ENCODE measurements around the gene LRRK1. TPM values are rescaled to one million over a fixed set of nuclear protein-coding genes. Genes with fewer than 3 reads are reported as not detected.

LRRK1 gene
- polyA plus RNA-seq, 2 of the 4 experiments (the other 2 are of a cell fraction) = 12.2 to 17.7 TPM

DNA sequence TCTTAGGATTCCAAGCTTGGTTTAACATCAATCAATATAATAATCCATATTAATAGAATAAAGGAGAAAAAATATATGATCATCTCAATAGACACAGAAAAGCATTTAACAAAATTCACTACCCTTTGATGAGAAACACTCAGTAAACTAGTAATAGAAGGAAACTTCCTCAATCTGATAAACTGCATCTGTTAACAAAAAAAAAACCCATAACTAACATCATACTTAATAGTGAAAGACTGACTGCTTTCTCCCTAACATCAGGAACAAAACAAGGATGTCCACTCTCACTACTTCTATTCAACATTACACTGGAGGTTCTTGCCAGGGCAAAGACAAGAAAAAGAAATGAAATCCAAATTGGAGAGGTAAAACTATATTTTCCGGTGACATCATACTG lies 30.5 kb downstream of the LRRK1 start:
- CTCF ChIA-PET = interaction anchor here (1.0 kb wide), 1 partner anchor 59 kb away, joined by 3 read pairs; no protein-coding TSS in a partner anchor
- no peak for ATAC-seq

DNA sequence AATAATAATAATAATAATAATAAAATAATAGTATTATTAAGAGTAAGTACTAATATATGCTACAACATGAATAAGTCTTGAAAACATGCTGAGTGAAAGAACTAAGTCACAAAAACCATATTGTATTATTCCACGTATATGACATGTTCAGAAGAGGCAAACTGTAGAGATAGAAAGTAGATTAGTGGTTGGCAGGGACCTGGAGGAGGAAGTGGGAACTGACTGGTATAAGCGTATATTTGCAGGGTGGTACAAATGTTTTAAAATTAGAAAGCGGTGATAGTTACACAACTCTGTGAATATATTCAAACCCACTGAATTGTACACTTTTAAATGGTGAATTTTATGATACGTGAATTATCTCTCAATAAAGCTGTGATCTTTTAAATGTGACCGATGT lies 32.8 kb downstream of the LRRK1 start:
- H3K4me1 ChIP-seq = peaks cover 19% of the 10 kb centered on the region
- no peaks in the 10 kb centered on the region for H3K9me3 ChIP-seq
- CTCF ChIA-PET = interaction anchor here (1.5 kb wide), 1 partner anchor 57 kb away, joined by 4 read pairs; no protein-coding TSS in a partner anchor
- POLR2A ChIA-PET = no interaction called here
- no peak overlapping the region for H3K4me3 ChIP-seq
- no peak for DNase-seq (ENCODE audit: low read depth in 1 of 2, low spot score in 1 of 2)
- WGBS (ENCODE audit: missing lambda C conversion rate) = 94% methylated on average over 5 of the region's 5 CpGs
- H3K4me2 ChIP-seq = no peak overlapping the region
- no peak overlapping the region for H3K27ac ChIP-seq
- ATAC-seq = no peak
- FAIRE-seq = peak; percentile 84
- TF ChIP-seq RARB (CRISPR knock-in tag; IDR thresholded peaks at IDR 0.05) (no peak), RNF2 (IDR thresholded peaks at IDR 0.05; ENCODE audit: borderline replicate concordance, low read depth) (no peak), SMC3 (IDR thresholded peaks at IDR 0.05) (no peak), ESRRA (IDR thresholded peaks at IDR 0.05; ENCODE audit: borderline replicate concordance, low read length) (no peak), ZC3H11A (IDR thresholded peaks at IDR 0.05) (no peak), CEBPB (IDR thresholded peaks at IDR 0.05) (no peak), GATA3 (IDR thresholded peaks at IDR 0.05; ENCODE audit: borderline replicate concordance) (no peak), HMGXB4 (CRISPR knock-in tag; IDR thresholded peaks at IDR 0.05; ENCODE audit: borderline replicate concordance) (no peak), BHLHE40 (IDR thresholded peaks at IDR 0.05; ENCODE audit: low read depth, low read length) (no peak)

More for the DNA sequence above, 30.5 kb downstream of the LRRK1 start:
- 78% methylated on average over 1 of the region's 1 CpG for WGBS (ENCODE audit: missing lambda C conversion rate)
- Histone ChIP-seq H3K4me3 (no peak overlapping the region), H3K4me2 (no peak overlapping the region), H3K9me3 (no peaks in the 10 kb centered on the region), H3K4me1 (peaks cover 7% of the 10 kb centered on the region; the same call in 2 of the 3 replicates), H3K27ac (no peak overlapping the region)
- no peak for TF ChIP-seq GATA3 (IDR thresholded peaks at IDR 0.05; ENCODE audit: borderline replicate concordance)
- no peak for TF ChIP-seq EHF (CRISPR knock-in tag; IDR thresholded peaks at IDR 0.05)
- no peak for TF ChIP-seq HEYL (CRISPR knock-in tag; IDR thresholded peaks at IDR 0.05)
- TF ChIP-seq CBX8 (IDR thresholded peaks at IDR 0.05) = no peak
- no peak for TF ChIP-seq MAFK (IDR thresholded peaks at IDR 0.05; ENCODE audit: partially characterized antibody)
- TF ChIP-seq FOSB (CRISPR knock-in tag; IDR thresholded peaks at IDR 0.05) = no peak
- TF ChIP-seq FOSL2 (IDR thresholded peaks at IDR 0.05) = no peak
- no peak for TF ChIP-seq FOSL2 (CRISPR knock-in tag; IDR thresholded peaks at IDR 0.05)
- TF ChIP-seq, protein P1, sequence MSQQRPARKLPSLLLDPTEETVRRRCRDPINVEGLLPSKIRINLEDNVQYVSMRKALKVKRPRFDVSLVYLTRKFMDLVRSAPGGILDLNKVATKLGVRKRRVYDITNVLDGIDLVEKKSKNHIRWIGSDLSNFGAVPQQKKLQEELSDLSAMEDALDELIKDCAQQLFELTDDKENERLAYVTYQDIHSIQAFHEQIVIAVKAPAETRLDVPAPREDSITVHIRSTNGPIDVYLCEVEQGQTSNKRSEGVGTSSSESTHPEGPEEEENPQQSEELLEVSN (IDR thresholded peaks at IDR 0.05; ENCODE audit: borderline replicate concordance, low read depth) = no peak
- no peak for TF ChIP-seq CHD4 (IDR thresholded peaks at IDR 0.05; ENCODE audit: borderline replicate concordance)
- no peak for TF ChIP-seq NFE2L2 (conservative IDR thresholded peaks at IDR 0.05; ENCODE audit: low read length)
- TF ChIP-seq CBX2 (IDR thresholded peaks at IDR 0.05; ENCODE audit: borderline replicate concordance, low read depth) = no peak
- FAIRE-seq (no peak), DNase-seq (ENCODE audit: low read depth in 1 of 2, low spot score in 1 of 2) (no peak)
- POLR2A ChIA-PET = no interaction called here

- DNase-seq (ENCODE audit: low read depth in 1 of 2, low spot score in 1 of 2) = no peak
- H3K27ac ChIP-seq = no peak overlapping the region; a peak in 1 of 6 replicates
- FAIRE-seq = no peak
- H3K4me1 ChIP-seq = peaks cover 24% of the 10 kb centered on the region
- no peak for TF ChIP-seq MAZ (IDR thresholded peaks at IDR 0.05; ENCODE audit: borderline replicate concordance, low read depth, low read length)
- TF ChIP-seq CBX2 (IDR thresholded peaks at IDR 0.05; ENCODE audit: borderline replicate concordance, low read depth) = no peak
- TF ChIP-seq KDM5A (IDR thresholded peaks at IDR 0.05) = no peak
- no peak for TF ChIP-seq POLR2A (IDR thresholded peaks at IDR 0.05; ENCODE audit: low read length)
- no peak for ATAC-seq
- ChIA-PET CTCF (no interaction called here), POLR2A (no interaction called here)
- 96% methylated on average over 3 of the region's 3 CpGs for WGBS (ENCODE audit: missing lambda C conversion rate)
- no peaks in the 10 kb centered on the region for H3K9me3 ChIP-seq
- no peak overlapping the region for H3K4me3 ChIP-seq
- no peak overlapping the region for H3K4me2 ChIP-seq
These were observed 33.4 kb downstream of the LRRK1 start for GRCh38 chr15:100952566-100952965.

Measured in A549 (cell line).